SK-N-MC (cell line): ENCODE measurements around the gene C1QTNF9B.
A peak's percentile ranks its signal among the peaks of the same experiment; 100 is the strongest.

Experiments used
- DNase-seq: peaks from one replicate; pipeline ENCODE4 v3.0.0-alpha.2; 2011; ENCODE audit warnings: low read depth, low spot score
- H3K27ac ChIP-seq: fragments of 200-600 bp; sonication (generic); 2 replicates; pipeline ENCODE4 v1.5.1; 2016; ENCODE audit warnings: mixed run types
- H3K36me3 ChIP-seq: fragments of 200-600 bp; sonication (generic); 2 replicates; pipeline ENCODE4 v1.6.1; 2017; ENCODE audit warnings: antibody characterized with exemption, low read length, mixed read lengths; ENCODE audit not compliant: insufficient read depth
- H3K4me3 ChIP-seq: fragments of 200-600 bp; sonication (generic); 2 replicates; pipeline ENCODE4 v1.5.1; 2016
- H3K9ac ChIP-seq: fragments of 200-600 bp; sonication (generic); 2 replicates; pipeline ENCODE4 v1.8.0; 2017; ENCODE audit warnings: mixed run types, mixed read lengths; ENCODE audit not compliant: insufficient read length
- H3K9me3 ChIP-seq: fragments of 200-600 bp; sonication (generic); 2 replicates; pipeline ENCODE4 v1.6.1; 2017; ENCODE audit warnings: low read depth, mild to moderate bottlenecking, antibody characterized with exemption, low read length, moderate library complexity, mixed read lengths
- EZH2 ChIP-seq: fragments of 200-600 bp; sonication (generic); IDR thresholded peaks from one replicate; pipeline ENCODE4 v1.6.1; 2017; ENCODE audit warnings: antibody characterized with exemption
- FOXP2 ChIP-seq: optimal IDR thresholded peaks from 2 replicates; pipeline ENCODE3; 2011; ENCODE audit warnings: mild to moderate bottlenecking, moderate library complexity; ENCODE audit not compliant: insufficient read depth; ENCODE audit errors: extremely low read length, control extremely low read depth
- POLR2AphosphoS5 ChIP-seq: IDR thresholded peaks from 2 replicates; pipeline ENCODE4 v1.6.1; 2012; ENCODE audit warnings: mild to moderate bottlenecking, low read depth, low read length, borderline replicate concordance

The C1QTNF9B gene

DNA sequence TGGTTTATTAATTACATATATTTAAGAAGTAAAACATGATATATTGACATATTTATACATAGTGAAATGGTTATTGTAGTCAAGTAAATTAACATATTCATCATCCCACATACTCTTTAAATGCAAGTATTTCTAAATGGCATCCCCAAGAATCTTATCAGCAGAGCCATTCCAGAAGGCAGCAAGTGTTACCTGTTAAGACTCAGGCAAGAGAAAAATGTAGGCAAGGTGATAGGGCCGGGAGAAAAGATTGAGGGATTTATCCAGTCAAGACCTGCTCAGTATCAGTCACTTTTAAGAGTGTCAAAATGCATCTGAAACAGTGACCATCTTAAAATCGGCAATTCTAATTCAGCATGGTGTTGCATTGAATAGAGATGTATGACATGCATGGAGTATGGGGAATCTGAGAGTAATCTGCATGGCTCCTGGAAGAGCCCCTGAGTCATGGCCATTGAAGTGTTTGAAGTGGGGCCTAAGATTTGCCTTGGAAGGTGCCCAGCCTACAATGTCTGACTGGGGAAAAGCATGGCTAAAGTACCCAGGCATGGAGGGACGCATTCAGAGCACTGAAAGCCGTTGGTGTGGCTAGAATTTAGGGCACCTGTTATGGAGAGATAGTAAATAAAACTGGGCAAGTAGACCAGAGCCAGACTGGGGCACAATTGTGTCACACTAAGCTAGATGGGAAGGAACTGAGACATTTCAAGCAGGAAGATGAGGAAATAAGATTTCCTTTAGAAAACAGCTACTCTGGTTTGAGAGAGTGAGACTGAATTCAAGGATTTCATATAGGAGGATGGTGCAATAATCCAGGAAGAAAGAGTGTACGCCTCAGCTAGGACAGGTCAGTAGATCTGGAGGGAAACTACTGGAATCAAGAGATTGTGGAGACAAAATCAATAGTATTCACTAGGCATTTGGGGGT lies 25.0 kb upstream of the C1QTNF9B start:
- H3K4me3 ChIP-seq, result no peak overlapping the region
- H3K9me3 ChIP-seq, result no peaks in the 10 kb centered on the region
- no peak for DNase-seq
- no peaks in the 10 kb centered on the region for H3K36me3 ChIP-seq
- TF ChIP-seq EZH2 (no peak), POLR2AphosphoS5 (no peak), FOXP2 (no peak)
- no peak overlapping the region for H3K27ac ChIP-seq
- H3K9ac ChIP-seq, result no peak overlapping the region

DNA sequence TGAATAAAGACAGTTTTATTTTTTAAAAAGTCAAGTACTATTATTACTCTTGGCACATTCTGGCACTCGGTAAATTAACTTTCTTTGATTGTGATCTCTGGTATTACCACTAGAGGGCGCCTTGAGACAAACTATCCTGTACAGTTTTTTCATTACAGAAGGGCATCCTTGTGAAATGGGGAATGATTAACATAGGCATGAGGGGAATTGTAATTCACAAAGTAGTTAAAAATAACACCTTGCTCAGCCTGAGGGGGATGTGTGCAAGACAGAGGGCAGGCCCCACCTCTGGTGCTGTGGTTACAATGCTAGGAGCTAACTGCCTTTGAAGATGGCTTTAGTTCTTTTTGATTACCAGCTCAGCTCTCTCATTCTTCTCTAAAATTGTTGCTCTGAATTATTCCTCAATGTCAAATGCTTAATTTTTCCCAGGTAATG lies 24.2 kb upstream of the C1QTNF9B start:
- Histone ChIP-seq H3K9me3 (no peaks in the 10 kb centered on the region), H3K27ac (no peak overlapping the region), H3K9ac (no peak overlapping the region), H3K4me3 (no peak overlapping the region), H3K36me3 (no peaks in the 10 kb centered on the region)
- peak; percentile 30 for DNase-seq
- TF ChIP-seq FOXP2 (no peak), POLR2AphosphoS5 (no peak), EZH2 (no peak)

DNA sequence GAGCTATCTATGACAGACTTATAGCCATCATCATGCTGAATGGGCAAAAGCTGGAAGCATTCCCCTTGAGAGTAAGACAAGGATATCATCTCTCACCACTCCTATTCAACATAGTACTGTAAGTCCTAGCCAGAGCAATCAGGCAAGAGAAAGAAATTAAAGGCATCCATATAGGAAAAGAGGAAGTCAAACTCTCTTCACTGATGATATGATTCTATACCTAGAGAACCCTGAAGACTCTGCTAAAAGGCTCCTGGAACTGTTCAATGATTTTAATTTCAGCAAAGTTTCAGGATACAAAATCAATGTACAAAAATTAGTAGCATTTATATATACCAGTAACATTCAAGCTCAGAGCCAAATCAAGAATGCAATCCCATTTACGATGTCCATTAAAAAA lies 21.7 kb upstream of the C1QTNF9B start:
- H3K36me3 ChIP-seq, result no peaks in the 10 kb centered on the region
- no peak overlapping the region for H3K9ac ChIP-seq
- H3K9me3 ChIP-seq, result no peaks in the 10 kb centered on the region
- TF ChIP-seq EZH2 (no peak), FOXP2 (no peak), POLR2AphosphoS5 (no peak)
- no peak for DNase-seq
- H3K27ac ChIP-seq, result no peak overlapping the region
- no peak overlapping the region for H3K4me3 ChIP-seq

DNA sequence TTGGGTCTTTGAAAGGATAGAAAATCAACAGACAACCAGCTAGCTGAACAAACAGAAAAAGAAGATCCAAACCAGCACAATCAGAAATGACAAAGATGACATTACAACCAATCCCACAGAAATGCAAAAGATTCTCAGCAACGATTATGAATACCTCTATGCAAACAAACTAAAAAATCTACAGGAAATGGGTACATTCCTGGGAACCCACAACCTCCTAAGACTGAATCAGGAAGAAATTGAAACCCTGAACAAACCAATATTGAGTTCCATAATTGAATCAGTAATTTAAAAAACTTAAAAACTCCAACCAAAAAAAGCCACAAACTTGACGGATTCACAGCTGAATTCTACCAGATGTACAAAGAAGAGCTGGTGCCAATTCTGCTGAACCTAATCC lies 20.9 kb upstream of the C1QTNF9B start:
- Histone ChIP-seq H3K27ac (no peak overlapping the region), H3K9ac (no peak overlapping the region), H3K9me3 (no peaks in the 10 kb centered on the region), H3K4me3 (no peak overlapping the region), H3K36me3 (no peaks in the 10 kb centered on the region)
- DNase-seq, result peak; percentile 26
- TF ChIP-seq FOXP2, result no peak
- TF ChIP-seq EZH2, result no peak
- no peak for TF ChIP-seq POLR2AphosphoS5

DNA sequence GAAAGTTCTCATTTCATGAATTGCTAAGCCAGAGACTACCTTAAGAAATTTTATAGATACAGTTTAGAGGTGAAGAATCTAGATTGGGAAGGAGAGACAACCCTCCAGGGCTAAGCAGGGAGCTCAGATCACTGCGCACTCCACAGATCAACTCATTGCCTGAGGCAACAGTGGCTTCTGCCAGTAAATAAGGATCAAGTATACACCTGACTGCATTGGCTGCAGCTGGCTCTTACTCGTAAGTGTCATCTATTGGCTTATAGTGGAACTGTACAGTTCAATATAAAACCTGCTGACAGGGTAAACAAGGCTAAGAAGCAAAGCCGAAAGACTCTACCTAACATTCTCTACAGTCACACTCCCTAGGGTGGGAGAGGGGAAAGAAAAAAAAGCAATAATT lies 18.0 kb upstream of the C1QTNF9B start:
- H3K9ac ChIP-seq, result no peak overlapping the region

DNA sequence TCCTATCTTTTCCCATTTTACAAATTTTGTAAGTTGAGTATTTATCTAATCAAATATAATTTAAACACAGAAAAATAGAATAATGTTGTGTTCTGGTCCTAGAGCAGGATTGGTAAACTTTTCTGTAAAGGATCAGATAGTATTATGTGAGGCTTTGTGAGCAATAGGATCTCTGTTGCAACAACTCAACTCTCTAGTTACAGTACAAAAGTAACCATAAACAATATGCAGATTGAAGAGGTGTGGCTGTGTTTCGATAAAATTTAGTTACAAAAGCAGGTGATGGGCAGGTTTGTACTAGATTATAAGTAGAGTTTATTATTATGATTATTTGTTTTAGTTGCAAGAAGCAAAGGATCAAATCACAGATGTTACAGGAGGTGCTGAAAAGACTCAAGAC lies 15.2 kb upstream of the C1QTNF9B start:
- Histone ChIP-seq H3K9ac (no peak overlapping the region), H3K27ac (no peak overlapping the region), H3K9me3 (no peaks in the 10 kb centered on the region), H3K4me3 (no peak overlapping the region), H3K36me3 (no peaks in the 10 kb centered on the region)
- TF ChIP-seq EZH2 (no peak), FOXP2 (no peak), POLR2AphosphoS5 (no peak)
- DNase-seq, result no peak

More for the DNA sequence above, 18.0 kb upstream of the C1QTNF9B start:
- no peak overlapping the region for H3K27ac ChIP-seq
- no peak for DNase-seq
- TF ChIP-seq FOXP2 (no peak), POLR2AphosphoS5 (no peak), EZH2 (no peak)
- H3K4me3 ChIP-seq, result no peak overlapping the region
- H3K9me3 ChIP-seq, result no peaks in the 10 kb centered on the region
- H3K36me3 ChIP-seq, result no peaks in the 10 kb centered on the region

DNA sequence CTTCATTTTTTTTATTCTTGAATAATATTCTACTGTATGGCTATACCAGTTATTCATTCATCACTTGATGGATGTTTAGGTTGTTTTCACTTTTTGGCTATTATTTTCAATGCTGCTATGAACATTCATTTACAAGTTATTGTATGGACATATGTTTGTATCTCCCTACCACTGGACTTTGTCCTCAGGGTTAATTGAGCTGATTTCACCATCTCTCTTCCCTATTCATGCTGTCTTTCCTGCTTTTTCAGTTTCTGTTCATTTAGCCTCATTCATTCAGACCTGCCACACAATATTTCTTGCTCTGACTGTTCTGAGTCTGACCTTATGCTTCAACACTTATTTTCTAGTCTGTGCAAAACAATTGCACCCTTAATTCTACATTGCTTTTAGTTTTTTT lies 12.3 kb upstream of the C1QTNF9B start:
- Histone ChIP-seq H3K9ac (no peak overlapping the region), H3K36me3 (no peaks in the 10 kb centered on the region), H3K9me3 (no peaks in the 10 kb centered on the region), H3K4me3 (no peak overlapping the region), H3K27ac (no peak overlapping the region)
- TF ChIP-seq POLR2AphosphoS5 (no peak), EZH2 (no peak)
- DNase-seq, result no peak

DNA sequence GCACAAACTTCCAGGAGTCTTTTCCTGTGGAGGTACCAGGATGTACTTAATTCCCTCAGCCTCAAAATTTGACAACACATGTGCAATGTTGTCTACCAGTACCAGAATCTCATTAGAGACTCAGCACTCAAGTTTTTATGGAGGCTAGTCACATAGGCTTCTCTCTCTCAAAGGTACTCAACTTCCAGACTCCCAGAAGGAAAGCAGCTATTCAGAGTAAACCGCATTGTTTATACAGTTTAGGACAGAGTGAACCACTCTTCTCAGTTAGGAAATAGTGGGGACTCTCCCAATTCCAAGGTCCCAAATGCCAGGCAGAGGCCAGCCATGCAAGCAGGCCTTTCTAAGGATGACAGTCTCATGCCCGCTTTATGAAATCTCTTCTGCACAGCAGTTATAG lies 8.5 kb upstream of the C1QTNF9B start:
- Histone ChIP-seq H3K4me3 (no peak overlapping the region), H3K27ac (no peak overlapping the region), H3K36me3 (no peaks in the 10 kb centered on the region), H3K9me3 (no peaks in the 10 kb centered on the region), H3K9ac (no peak overlapping the region)
- no peak for TF ChIP-seq FOXP2
- no peak for TF ChIP-seq EZH2
- no peak for TF ChIP-seq POLR2AphosphoS5
- no peak for DNase-seq
